DMS114 treated with DMSO at 0.1 percent for 48 hours (cell line): Measurements from ENCODE around the gene TNFRSF18.
"Not testable (repeated sequence)": the region's sequence is repeated elsewhere in the genome, so short reads cannot be mapped to it uniquely, and the experiment has no call there.

Experiments
- DNase-seq: peaks from one replicate; lab custom pipeline; 2025; ENCODE audit not compliant: unreplicated experiment; lab: John Stamatoyannopoulos, UW

The TNFRSF18 gene

GRCh38 chr1:1199141-1199960, 7.0 kb downstream of the TNFRSF18 start:
- DNase-seq = no peak

- DNase-seq = no peak
These were observed 7.8 kb downstream of the TNFRSF18 start for GRCh38 chr1:1198423-1199140.

- DNase-seq = no peak
These were observed 8.6 kb downstream of the TNFRSF18 start for GRCh38 chr1:1197551-1198422.

GRCh38 chr1:1197188-1197500, 9.2 kb downstream of the TNFRSF18 start:
- DNase-seq = no peak

- DNase-seq = no peak
These were observed 9.8 kb downstream of the TNFRSF18 start for GRCh38 chr1:1196431-1197187.

- DNase-seq = not testable (repeated sequence)
These were observed 10.7 kb downstream of the TNFRSF18 start for GRCh38 chr1:1195726-1196125.

- no peak for DNase-seq
These were observed 11.7 kb downstream of the TNFRSF18 start for GRCh38 chr1:1194723-1195122.

- no peak for DNase-seq
These were observed 14.7 kb downstream of the TNFRSF18 start for GRCh38 chr1:1191734-1192133.

GRCh38 chr1:1189111-1189510, 17.3 kb downstream of the TNFRSF18 start:
- no peak for DNase-seq

GRCh38 chr1:1187938-1188337, 18.5 kb downstream of the TNFRSF18 start:
- no peak for DNase-seq

GRCh38 chr1:1185101-1185765, 21.2 kb downstream of the TNFRSF18 start:
- no peak for DNase-seq

- no peak for DNase-seq
These were observed 22.3 kb downstream of the TNFRSF18 start for GRCh38 chr1:1183833-1184775.

- no peak for DNase-seq
These were observed 23.1 kb downstream of the TNFRSF18 start for GRCh38 chr1:1183221-1183747.

- DNase-seq = no peak
These were observed 23.7 kb downstream of the TNFRSF18 start for GRCh38 chr1:1182491-1183220.

- no peak for DNase-seq
These were observed 24.4 kb downstream of the TNFRSF18 start for GRCh38 chr1:1181938-1182410.

- no peak for DNase-seq
These were observed 25.1 kb downstream of the TNFRSF18 start for GRCh38 chr1:1181129-1181937.
